K562 (cell line): ENCODE data around the gene IRF5.

Experiments
- CCAR2 ChIP-seq: fragments of 200-400 bp; formaldehyde crosslinking; IDR thresholded peaks from 2 replicates; pipeline ENCODE4 v1.6.1; 2017; ENCODE audit warnings: mild to moderate bottlenecking, low read depth, low read length
- GTF2E2 ChIP-seq: fragments of 200-800 bp; sonication (Bioruptor generic); IDR thresholded peaks from 2 replicates; pipeline ENCODE4 v1.6.1; 2016; ENCODE audit warnings: missing genetic modification characterization, missing compliant biosample characterization
- HDAC1 ChIP-seq, 2 experiments: fragments of 450-650 bp; IDR thresholded peaks; 2 replicates each; pipeline ENCODE4 v1.6.1; 2016 to 2017; ENCODE audit warnings: inconsistent platforms in 1 of 2, mild to moderate bottlenecking in 1 of 2, moderate library complexity in 1 of 2
- TBP ChIP-seq: optimal IDR thresholded peaks from 2 replicates; pipeline ENCODE3; 2011; ENCODE audit warnings: low read depth, low read length, improper control_type of control experiment
- USF2 ChIP-seq: sonication (generic); formaldehyde crosslinking; IDR thresholded peaks from 2 replicates; pipeline ENCODE4 v1.5.0; 2020; ENCODE audit warnings: missing genetic modification reagents
- TF ChIP-seq, protein P1 (sequence below): sonication (generic); formaldehyde crosslinking; IDR thresholded peaks from 2 replicates; pipeline ENCODE4 v1.8.0; 2023; ENCODE audit warnings: mild to moderate bottlenecking, missing genetic modification reagents
- TF ChIP-seq, protein P2 (sequence below): fragments of 450-650 bp; IDR thresholded peaks from 2 replicates; pipeline ENCODE4 v1.6.1; 2017; ENCODE audit warnings: antibody characterized with exemption

DNA sequence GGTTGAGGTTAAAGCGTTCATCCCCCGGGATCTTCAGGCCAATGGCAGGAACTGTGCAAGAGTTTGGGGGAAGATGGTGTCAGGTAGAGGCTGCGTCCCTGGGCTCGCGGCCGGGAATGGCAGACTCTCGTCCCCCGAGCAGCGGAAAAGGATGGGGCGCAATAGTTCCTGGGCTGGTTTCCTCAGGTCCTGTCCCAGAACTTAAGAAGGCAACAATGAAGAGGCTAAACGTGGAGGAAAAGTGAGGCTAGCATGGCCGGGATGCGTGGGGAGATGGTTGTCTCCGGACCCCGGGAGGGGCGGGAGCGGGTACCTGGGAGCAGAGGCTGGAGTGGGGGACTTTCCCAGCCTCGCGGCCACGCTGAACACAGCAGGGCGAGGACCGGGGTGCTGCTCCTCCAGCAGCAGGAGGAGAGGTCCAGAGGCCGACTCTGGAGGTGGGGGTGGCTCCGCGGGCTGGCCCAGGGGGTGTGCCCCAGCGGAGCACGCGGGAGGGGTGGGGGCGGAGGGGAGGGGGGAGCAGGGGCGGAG, 882 bp downstream of the IRF5 start:
- TF ChIP-seq CCAR2 (no peak), HDAC1 (IDR thresholded peaks at IDR 0.05) (no peak), GTF2E2 (no peak), TBP (no peak), USF2 (no peak)
- TF ChIP-seq, protein P1, sequence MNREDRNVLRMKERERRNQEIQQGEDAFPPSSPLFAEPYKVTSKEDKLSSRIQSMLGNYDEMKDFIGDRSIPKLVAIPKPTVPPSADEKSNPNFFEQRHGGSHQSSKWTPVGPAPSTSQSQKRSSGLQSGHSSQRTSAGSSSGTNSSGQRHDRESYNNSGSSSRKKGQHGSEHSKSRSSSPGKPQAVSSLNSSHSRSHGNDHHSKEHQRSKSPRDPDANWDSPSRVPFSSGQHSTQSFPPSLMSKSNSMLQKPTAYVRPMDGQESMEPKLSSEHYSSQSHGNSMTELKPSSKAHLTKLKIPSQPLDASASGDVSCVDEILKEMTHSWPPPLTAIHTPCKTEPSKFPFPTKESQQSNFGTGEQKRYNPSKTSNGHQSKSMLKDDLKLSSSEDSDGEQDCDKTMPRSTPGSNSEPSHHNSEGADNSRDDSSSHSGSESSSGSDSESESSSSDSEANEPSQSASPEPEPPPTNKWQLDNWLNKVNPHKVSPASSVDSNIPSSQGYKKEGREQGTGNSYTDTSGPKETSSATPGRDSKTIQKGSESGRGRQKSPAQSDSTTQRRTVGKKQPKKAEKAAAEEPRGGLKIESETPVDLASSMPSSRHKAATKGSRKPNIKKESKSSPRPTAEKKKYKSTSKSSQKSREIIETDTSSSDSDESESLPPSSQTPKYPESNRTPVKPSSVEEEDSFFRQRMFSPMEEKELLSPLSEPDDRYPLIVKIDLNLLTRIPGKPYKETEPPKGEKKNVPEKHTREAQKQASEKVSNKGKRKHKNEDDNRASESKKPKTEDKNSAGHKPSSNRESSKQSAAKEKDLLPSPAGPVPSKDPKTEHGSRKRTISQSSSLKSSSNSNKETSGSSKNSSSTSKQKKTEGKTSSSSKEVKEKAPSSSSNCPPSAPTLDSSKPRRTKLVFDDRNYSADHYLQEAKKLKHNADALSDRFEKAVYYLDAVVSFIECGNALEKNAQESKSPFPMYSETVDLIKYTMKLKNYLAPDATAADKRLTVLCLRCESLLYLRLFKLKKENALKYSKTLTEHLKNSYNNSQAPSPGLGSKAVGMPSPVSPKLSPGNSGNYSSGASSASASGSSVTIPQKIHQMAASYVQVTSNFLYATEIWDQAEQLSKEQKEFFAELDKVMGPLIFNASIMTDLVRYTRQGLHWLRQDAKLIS (CRISPR knock-in tag), result no peak
- TF ChIP-seq, protein P2, sequence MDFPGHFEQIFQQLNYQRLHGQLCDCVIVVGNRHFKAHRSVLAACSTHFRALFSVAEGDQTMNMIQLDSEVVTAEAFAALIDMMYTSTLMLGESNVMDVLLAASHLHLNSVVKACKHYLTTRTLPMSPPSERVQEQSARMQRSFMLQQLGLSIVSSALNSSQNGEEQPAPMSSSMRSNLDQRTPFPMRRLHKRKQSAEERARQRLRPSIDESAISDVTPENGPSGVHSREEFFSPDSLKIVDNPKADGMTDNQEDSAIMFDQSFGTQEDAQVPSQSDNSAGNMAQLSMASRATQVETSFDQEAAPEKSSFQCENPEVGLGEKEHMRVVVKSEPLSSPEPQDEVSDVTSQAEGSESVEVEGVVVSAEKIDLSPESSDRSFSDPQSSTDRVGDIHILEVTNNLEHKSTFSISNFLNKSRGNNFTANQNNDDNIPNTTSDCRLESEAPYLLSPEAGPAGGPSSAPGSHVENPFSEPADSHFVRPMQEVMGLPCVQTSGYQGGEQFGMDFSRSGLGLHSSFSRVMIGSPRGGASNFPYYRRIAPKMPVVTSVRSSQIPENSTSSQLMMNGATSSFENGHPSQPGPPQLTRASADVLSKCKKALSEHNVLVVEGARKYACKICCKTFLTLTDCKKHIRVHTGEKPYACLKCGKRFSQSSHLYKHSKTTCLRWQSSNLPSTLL, result no peak
